ENCODE measurements around the gene LNP1. TPM values are rescaled to one million over a fixed set of nuclear protein-coding genes. Genes with fewer than 3 reads are reported as not detected.

Gene LNP1
- total RNA-seq, 2 donors from 2014 or later: 3.1 to 3.2 TPM

Other genes with a start within 250 kb of the LNP1 start
- 10 to 100 TPM; 26.0 to 27.5 TPM for gene TBC1D23, start 140.5 kb upstream of the LNP1 start, total RNA-seq
- 10 to 100 TPM; 37.6 to 39.9 TPM for gene NIT2, start 66.8 kb upstream of the LNP1 start, total RNA-seq
- gene TOMM70, start 450 bp upstream of the LNP1 start, total RNA-seq: 10 to 100 TPM; 42.9 to 48.1 TPM
- gene TMEM45A, start 91.1 kb downstream of the LNP1 start, total RNA-seq: 1 to 10 TPM in 1 of 2 donors, under 1 TPM in 1; 0.26 to 1.5 TPM
- gene ADGRG7, start 208.1 kb downstream of the LNP1 start, total RNA-seq: not detected

Data from activated T-cell treated with anti-CD3 and anti-CD28 coated beads, Interleukin-2, amount 50 U/mL, for 72 hours (primary cell).